NCI-H82 treated with DMSO at 0.1 percent for 48 hours (cell line): ENCODE data around the gene NDP.

Source experiments
- DNase-seq: peaks from one replicate; lab custom pipeline; 2025; ENCODE audit not compliant: unreplicated experiment; lab: John Stamatoyannopoulos, UW

The NDP gene

GRCh38 chrX:43973249-43974099 lies at the start of gene NDP:
Gene NDP, minus strand, starts transcription at chrX:43973390. Its CDS starts 14,745 bp downstream, at chrX:43958645.
- no peak for DNase-seq

- no peak for DNase-seq
These were observed 49.8 kb upstream of the NDP start for GRCh38 chrX:44022964-44023363.

- DNase-seq: no peak
These were observed 47.5 kb upstream of the NDP start for GRCh38 chrX:44020693-44021092.

- no peak for DNase-seq
These were observed 46.7 kb upstream of the NDP start for GRCh38 chrX:44019911-44020310.

- DNase-seq: no peak
These were observed 44.5 kb upstream of the NDP start for GRCh38 chrX:44017676-44018075.

GRCh38 chrX:44016906-44017305 lies 43.7 kb upstream of the NDP start:
- DNase-seq: no peak

- no peak for DNase-seq
These were observed 39.4 kb upstream of the NDP start for GRCh38 chrX:44012484-44013096.

GRCh38 chrX:44011506-44011905 lies 38.3 kb upstream of the NDP start:
- no peak for DNase-seq

- no peak for DNase-seq
These were observed 37.4 kb upstream of the NDP start for GRCh38 chrX:44010626-44011025.

- DNase-seq: no peak
These were observed 32.9 kb upstream of the NDP start for GRCh38 chrX:44006081-44006480.

- no peak for DNase-seq
These were observed 30.8 kb upstream of the NDP start for GRCh38 chrX:44003975-44004374.

GRCh38 chrX:44002567-44002966 lies 29.4 kb upstream of the NDP start:
- no peak for DNase-seq

- DNase-seq: no peak
These were observed 25.2 kb upstream of the NDP start for GRCh38 chrX:43998374-43998773.

- no peak for DNase-seq
These were observed 23.3 kb upstream of the NDP start for GRCh38 chrX:43996491-43996890.

GRCh38 chrX:43986083-43986482 lies 12.9 kb upstream of the NDP start:
- no peak for DNase-seq

- no peak for DNase-seq
These were observed 12.3 kb upstream of the NDP start for GRCh38 chrX:43985511-43985910.

- DNase-seq: no peak
These were observed 5.0 kb upstream of the NDP start for GRCh38 chrX:43978226-43978625.

- DNase-seq: no peak
These were observed 3.0 kb upstream of the NDP start for GRCh38 chrX:43976205-43976604.

- DNase-seq: no peak
These were observed 2.6 kb upstream of the NDP start for GRCh38 chrX:43975796-43976195.

GRCh38 chrX:43974741-43975465 lies 1.7 kb upstream of the NDP start:
- DNase-seq: no peak

- no peak for DNase-seq
These were observed 898 bp upstream of the NDP start for GRCh38 chrX:43974100-43974475.
